22Rv1 (cell line): ENCODE measurements around the gene RNF6.
A peak's percentile ranks its signal among the peaks of the same experiment; 100 is the strongest.

ENCODE experiments used
- H3K27ac ChIP-seq: fragments of 450-650 bp; 2 replicates; pipeline ENCODE4 v1.5.1; 2017
- ZFX ChIP-seq: fragments of 450-650 bp; IDR thresholded peaks from 2 replicates; pipeline ENCODE4 v1.6.1; 2017; ENCODE audit warnings: antibody characterized with exemption, borderline replicate concordance
- TF ChIP-seq, protein P1 (sequence below): fragments of 450-650 bp; IDR thresholded peaks from 2 replicates; pipeline ENCODE4 v1.5.1; 2017; ENCODE audit warnings: mild to moderate bottlenecking

Gene RNF6

DNA sequence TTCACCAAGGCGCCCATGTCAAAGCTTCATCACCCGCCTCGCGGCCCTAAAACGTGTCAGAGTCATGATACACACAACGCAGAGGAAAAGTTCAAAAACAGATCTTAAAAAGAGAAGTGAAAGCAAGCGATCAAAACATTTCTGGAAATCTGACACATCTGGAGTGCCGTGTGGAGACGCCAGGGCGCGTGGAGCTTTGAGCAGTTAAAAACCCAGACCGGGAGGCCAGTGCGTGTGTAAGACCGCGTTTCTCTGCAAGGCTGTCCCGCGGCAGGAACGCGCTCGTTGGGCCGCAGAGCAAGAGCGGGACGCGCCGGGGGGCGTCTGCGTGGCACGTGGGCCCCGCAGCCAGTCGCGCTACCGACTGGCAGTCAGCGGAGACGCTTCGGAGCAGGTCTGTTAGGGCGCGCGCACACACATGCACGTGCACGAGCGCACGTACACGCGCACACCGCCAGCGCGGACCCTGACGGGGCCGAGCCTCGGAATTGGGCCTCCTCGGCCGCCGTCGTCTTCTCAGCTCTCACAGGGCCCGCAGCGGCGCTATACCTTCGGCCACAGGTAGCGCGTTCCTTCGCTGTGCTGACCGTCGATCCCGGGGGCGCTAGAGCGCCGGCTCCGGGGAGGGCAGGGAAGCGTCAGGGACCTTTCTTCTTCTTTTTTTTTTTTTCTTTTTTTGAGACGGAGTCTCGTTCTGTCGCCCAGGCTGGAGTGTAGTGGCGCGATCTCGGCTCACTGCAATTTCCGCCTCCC lies 35.8 kb downstream of the RNF6 start:
- H3K27ac ChIP-seq: peak overlapping the region; percentile 62

DNA sequence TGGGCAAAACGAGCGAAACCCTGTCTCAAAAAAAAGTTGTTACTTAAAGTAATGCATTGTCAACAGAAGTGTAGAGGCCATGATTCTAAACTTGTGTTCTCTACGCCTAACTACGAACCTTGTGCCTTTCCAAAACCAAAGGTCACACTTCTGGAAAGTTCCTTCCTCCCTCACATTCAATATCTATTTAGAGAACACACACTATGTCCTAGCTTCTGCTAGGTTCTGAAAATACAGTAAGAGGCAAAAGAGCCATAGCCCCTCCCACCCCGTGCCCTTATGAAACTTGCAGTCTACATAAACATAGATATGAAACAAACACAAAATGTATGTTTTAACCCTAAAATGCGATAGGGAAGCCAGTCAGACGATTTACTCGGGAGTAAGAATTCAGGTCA lies 36.4 kb downstream of the RNF6 start:
- peak overlapping the region; percentile 62 for H3K27ac ChIP-seq
- TF ChIP-seq ZFX: no peak
- TF ChIP-seq, protein P1, sequence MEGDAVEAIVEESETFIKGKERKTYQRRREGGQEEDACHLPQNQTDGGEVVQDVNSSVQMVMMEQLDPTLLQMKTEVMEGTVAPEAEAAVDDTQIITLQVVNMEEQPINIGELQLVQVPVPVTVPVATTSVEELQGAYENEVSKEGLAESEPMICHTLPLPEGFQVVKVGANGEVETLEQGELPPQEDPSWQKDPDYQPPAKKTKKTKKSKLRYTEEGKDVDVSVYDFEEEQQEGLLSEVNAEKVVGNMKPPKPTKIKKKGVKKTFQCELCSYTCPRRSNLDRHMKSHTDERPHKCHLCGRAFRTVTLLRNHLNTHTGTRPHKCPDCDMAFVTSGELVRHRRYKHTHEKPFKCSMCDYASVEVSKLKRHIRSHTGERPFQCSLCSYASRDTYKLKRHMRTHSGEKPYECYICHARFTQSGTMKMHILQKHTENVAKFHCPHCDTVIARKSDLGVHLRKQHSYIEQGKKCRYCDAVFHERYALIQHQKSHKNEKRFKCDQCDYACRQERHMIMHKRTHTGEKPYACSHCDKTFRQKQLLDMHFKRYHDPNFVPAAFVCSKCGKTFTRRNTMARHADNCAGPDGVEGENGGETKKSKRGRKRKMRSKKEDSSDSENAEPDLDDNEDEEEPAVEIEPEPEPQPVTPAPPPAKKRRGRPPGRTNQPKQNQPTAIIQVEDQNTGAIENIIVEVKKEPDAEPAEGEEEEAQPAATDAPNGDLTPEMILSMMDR: no peak

More for the DNA sequence above, 35.8 kb downstream of the RNF6 start:
- no peak for TF ChIP-seq ZFX
- TF ChIP-seq, protein P1: peak; percentile 92

- TF ChIP-seq ZFX: no peak
- TF ChIP-seq, protein P1: peak; percentile 93
- no peak overlapping the region for H3K27ac ChIP-seq
Observed at GRCh38 chr13:26184791-26185250, 37.3 kb downstream of the RNF6 start.

GRCh38 chr13:26183416-26183815 lies 38.7 kb downstream of the RNF6 start:
- no peak overlapping the region for H3K27ac ChIP-seq
- TF ChIP-seq, protein P1: no peak
- no peak for TF ChIP-seq ZFX

GRCh38 chr13:26179344-26179743 lies 42.8 kb downstream of the RNF6 start:
- H3K27ac ChIP-seq: no peak overlapping the region
- no peak for TF ChIP-seq ZFX
- TF ChIP-seq, protein P1: no peak

DNA sequence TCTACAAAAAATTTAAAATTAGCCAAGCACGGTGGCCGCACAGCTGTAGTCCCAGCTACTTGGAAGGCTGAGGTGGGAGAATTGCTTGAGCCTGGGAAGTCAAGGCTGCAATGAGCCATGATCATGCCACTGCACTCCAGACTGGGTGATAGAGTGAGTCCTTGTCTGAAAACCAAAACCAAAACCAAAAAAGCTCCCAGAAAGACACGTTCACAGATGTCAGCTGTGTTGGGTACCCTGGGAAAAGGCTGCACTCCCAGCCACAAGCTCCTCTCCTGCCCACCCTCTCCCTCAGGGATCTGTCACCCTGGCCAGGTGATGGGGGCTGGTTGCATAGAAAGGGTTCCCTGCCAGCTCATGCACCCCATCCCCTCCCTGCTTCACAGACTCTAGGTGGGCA lies 53.3 kb downstream of the RNF6 start:
- H3K27ac ChIP-seq: no peak overlapping the region
- TF ChIP-seq, protein P1: no peak
- no peak for TF ChIP-seq ZFX

GRCh38 chr13:26168237-26168814 lies 53.8 kb downstream of the RNF6 start:
- no peak overlapping the region for H3K27ac ChIP-seq
- no peak for TF ChIP-seq ZFX
- TF ChIP-seq, protein P1: no peak
